IMR-90 (cell line): ENCODE results near the gene MMRN2. TPM values are rescaled to one million over a fixed set of nuclear protein-coding genes. Genes with fewer than 3 reads are reported as not detected.

Experiments
- ATAC-seq: fragments of 200-7000 bp; cut with Tn5 transposase; 2 replicates; pipeline ENCODE4 v1.9.1; 2020; ENCODE audit warnings: low read depth, mild to moderate bottlenecking, moderate library complexity
- BruUV-seq: library from RNA; stranded (reverse); fragments of 400-500 nt; replicated peaks from 2 replicates; lab custom pipeline; 2021; lab: Mats Ljungman, UMichigan
- CTCF ChIA-PET: fragments of 300-600 bp; formaldehyde crosslinking; extraction: SDS; loops from one replicate; lab custom pipeline; 2021; ENCODE audit warnings: antibody characterized with exemption; lab: Yijun Ruan, JAX
- POLR2A ChIA-PET: fragments of 300-600 bp; sonication (Branson Sonifier 250); formaldehyde crosslinking; loops from one replicate; lab custom pipeline; 2022; ENCODE audit warnings: antibody characterized with exemption; ENCODE audit not compliant: unreplicated experiment; lab: Charles Lee
- DNase-seq: peaks from one replicate; pipeline ENCODE4 v3.0.0; 2013
- H2AFZ ChIP-seq: replicated peaks from 2 replicates; pipeline ENCODE3; 2013; ENCODE audit warnings: low read length, mild to moderate bottlenecking; ENCODE audit not compliant: poor library complexity
- H2AK5ac ChIP-seq: 2 replicates; pipeline ENCODE4 v1.6.1; 2013; ENCODE audit warnings: low read depth, low read length, inconsistent platforms
- H2AK9ac ChIP-seq: replicated peaks from 2 replicates; pipeline ENCODE3; 2013; ENCODE audit warnings: mild to moderate bottlenecking, low read depth, low read length, moderate library complexity; ENCODE audit not compliant: poor library complexity
- H2BK120ac ChIP-seq: 2 replicates; pipeline ENCODE4 v1.6.1; 2013; ENCODE audit warnings: low read depth, low read length, inconsistent platforms
- H2BK15ac ChIP-seq: 3 replicates; pipeline ENCODE4 v1.6.1; 2013; ENCODE audit warnings: low read depth, low read length, inconsistent platforms
- H2BK20ac ChIP-seq: 2 replicates; pipeline ENCODE4 v1.6.1; 2013; ENCODE audit warnings: low read depth, mild to moderate bottlenecking, inconsistent platforms, low read length, moderate library complexity
- H2BK5ac ChIP-seq: 2 replicates; pipeline ENCODE4 v1.6.1; 2013; ENCODE audit warnings: mild to moderate bottlenecking, low read depth, low read length, inconsistent platforms; ENCODE audit not compliant: poor library complexity, severe bottlenecking
- H3K14ac ChIP-seq: replicated peaks from 2 replicates; pipeline ENCODE4 v1.6.1; 2013; ENCODE audit warnings: low read depth, low read length, inconsistent platforms
- H3K18ac ChIP-seq: 2 replicates; pipeline ENCODE4 v1.6.1; 2013; ENCODE audit warnings: low read depth, low read length, control low read depth
- H3K23ac ChIP-seq: 2 replicates; pipeline ENCODE4 v1.6.1; 2013; ENCODE audit warnings: low read depth, low read length, inconsistent platforms
- H3K27ac ChIP-seq: 2 replicates; pipeline ENCODE4 v1.5.1; 2013; ENCODE audit warnings: mild to moderate bottlenecking, control low read depth, low read length; ENCODE audit not compliant: insufficient read depth
- H3K27me3 ChIP-seq: 2 replicates; pipeline ENCODE4 v1.6.1; 2013; ENCODE audit warnings: low read length; ENCODE audit not compliant: control insufficient read depth, insufficient read depth
- H3K36me3 ChIP-seq: 2 replicates; pipeline ENCODE4 v1.6.1; 2013; ENCODE audit warnings: low read length, mixed read lengths; ENCODE audit not compliant: control insufficient read depth, insufficient read depth
- H3K4ac ChIP-seq: 2 replicates; pipeline ENCODE4 v1.6.1; 2013; ENCODE audit warnings: low read depth, low read length, inconsistent platforms
- H3K4me1 ChIP-seq: 2 replicates; pipeline ENCODE4 v1.6.1; 2013; ENCODE audit warnings: low read length, mixed read lengths; ENCODE audit not compliant: control insufficient read depth, insufficient read depth
- H3K4me2 ChIP-seq: 2 replicates; pipeline ENCODE4 v1.6.1; 2013; ENCODE audit warnings: low read depth, mild to moderate bottlenecking, control low read depth, low read length, moderate library complexity
- H3K4me3 ChIP-seq: 2 replicates; pipeline ENCODE4 v1.5.1; 2013; ENCODE audit warnings: low read depth, mild to moderate bottlenecking, control low read depth, low read length, moderate library complexity; ENCODE audit not compliant: insufficient read depth
- H3K56ac ChIP-seq: 2 replicates; pipeline ENCODE4 v1.6.1; 2013; ENCODE audit warnings: low read length, inconsistent platforms; ENCODE audit not compliant: insufficient read depth; ENCODE audit errors: extremely low read depth
- H3K79me1 ChIP-seq, 2 experiments: 2 replicates each; pipeline ENCODE4 v1.6.1; 2013; ENCODE audit warnings: low read length in 2 of 2, inconsistent platforms in 1 of 2, low read depth in 1 of 2
- H3K9ac ChIP-seq: 2 replicates; pipeline ENCODE4 v1.6.1; 2013; ENCODE audit warnings: low read depth, low read length, control low read depth
- H3K9me1 ChIP-seq: 2 replicates; pipeline ENCODE4 v1.6.1; 2013; ENCODE audit warnings: low read length, inconsistent platforms; ENCODE audit not compliant: insufficient read depth
- H3K9me3 ChIP-seq: 2 replicates; pipeline ENCODE4 v1.6.1; 2013; ENCODE audit warnings: low read length; ENCODE audit not compliant: control insufficient read depth, insufficient read depth
- H4K20me1 ChIP-seq: 2 replicates; pipeline ENCODE4 v1.6.1; 2013; ENCODE audit warnings: low read length, inconsistent platforms; ENCODE audit not compliant: insufficient read depth
- H4K5ac ChIP-seq: 2 replicates; pipeline ENCODE4 v1.6.1; 2013; ENCODE audit warnings: mild to moderate bottlenecking, low read depth, low read length, control low read depth
- H4K8ac ChIP-seq, 2 experiments: 2 replicates each; pipeline ENCODE4 v1.6.1; 2013; ENCODE audit warnings: low read depth in 2 of 2, low read length in 2 of 2, control low read depth in 1 of 2, inconsistent platforms in 1 of 2
- H4K91ac ChIP-seq: 2 replicates; pipeline ENCODE4 v1.6.1; 2013; ENCODE audit warnings: low read depth, low read length, inconsistent platforms; ENCODE audit not compliant: insufficient read depth
- BHLHE40 ChIP-seq: fragments of 150-350 bp; IDR thresholded peaks from 2 replicates; pipeline ENCODE4 v1.6.1; 2016; ENCODE audit warnings: mild to moderate bottlenecking, low read depth, low read length
- CEBPB ChIP-seq: IDR thresholded peaks from 2 replicates; pipeline ENCODE4 v1.6.1; 2012; ENCODE audit warnings: low read depth, low read length, improper control_type of control experiment
- ELK1 ChIP-seq: fragments of 150-350 bp; IDR thresholded peaks from 2 replicates; pipeline ENCODE4 v1.6.1; 2016; ENCODE audit warnings: low read depth, mild to moderate bottlenecking, low read length, moderate library complexity, borderline replicate concordance
- FOS ChIP-seq: fragments of 150-350 bp; IDR thresholded peaks from 2 replicates; pipeline ENCODE4 v1.6.1; 2016; ENCODE audit warnings: low read depth, low read length
- MAFK ChIP-seq: IDR thresholded peaks from 2 replicates; pipeline ENCODE4 v1.6.1; 2012; ENCODE audit warnings: low read depth, low read length, improper control_type of control experiment
- POLR2A ChIP-seq: IDR thresholded peaks from 2 replicates; pipeline ENCODE4 v1.6.1; 2012; ENCODE audit warnings: mild to moderate bottlenecking, low read depth, low read length
- RAD21 ChIP-seq: IDR thresholded peaks from 2 replicates; pipeline ENCODE4 v1.6.1; 2012; ENCODE audit warnings: low read length, improper control_type of control experiment
- RCOR1 ChIP-seq: IDR thresholded peaks from 2 replicates; pipeline ENCODE4 v1.6.1; 2012; ENCODE audit warnings: mild to moderate bottlenecking, low read length, improper control_type of control experiment; ENCODE audit not compliant: insufficient replicate concordance
- USF2 ChIP-seq: fragments of 150-350 bp; IDR thresholded peaks from 2 replicates; pipeline ENCODE4 v1.6.1; 2017; ENCODE audit warnings: mild to moderate bottlenecking, antibody characterized with exemption, low read length, low read depth
- WGBS, 2 experiments: methylation state at CpG; one replicate each; pipeline versions ENCODE4 v1.1.5 to v1.1.7; 2013; ENCODE audit warnings: missing lambda C conversion rate in 2 of 2; ENCODE audit not compliant: insufficient read length in 1 of 2; ENCODE audit errors: extremely low coverage in 2 of 2; 5-methylcytosine and 5-hydroxymethylcytosine counted together
- dilution Hi-C: fragments of 300-500 bp; cut with HindIII; formaldehyde crosslinking; loops from one replicate; pipeline ENCODE4 v1.14.3; 2018; ENCODE audit warnings: low sequenced_read_pairs; ENCODE audit not compliant: unreplicated experiment
- in situ Hi-C: fragments of 300-500 bp; cut with MboI; formaldehyde crosslinking; loops from 3 replicates; pipeline ENCODE4 v1.14.3; 2019; ENCODE audit warnings: low sequenced_read_pairs, inconsistent platforms, mixed read lengths
- intact Hi-C: fragments of 100-400 bp; cut with micrococcal nuclease; formaldehyde crosslinking; loops from 2 replicates; pipeline ENCODE4 v1.10.0; 2022
- polyA plus RNA-seq, 3 experiments: library from polyadenylated mRNA; depleted of rRNA; stranded (reverse); fragments of >200 nt; gene quantifications; 2 replicates each; pipeline ENCODE4 v1.2.3, GENCODE V29; 2012; ENCODE audit warnings: low replicate concordance in 1 of 3
- total RNA-seq: library from RNA; depleted of rRNA; stranded (reverse); fragments of >200 nt; gene quantifications from 2 replicates; pipeline ENCODE4 v1.2.3, GENCODE V29; 2012

MMRN2 gene
- total and polyA plus RNA-seq, 2 of the 4 experiments (the other 2 are of a cell fraction), result 1.6 to 1.8 TPM

GRCh38 chr10:86922553-86922961 lies 34.9 kb downstream of the MMRN2 start:
- no peak overlapping the region for H3K4me2 ChIP-seq
- no peak overlapping the region for H3K4ac ChIP-seq
- no peak overlapping the region for H2AK5ac ChIP-seq
- no peak overlapping the region for H2BK5ac ChIP-seq
- no peak overlapping the region for H2BK120ac ChIP-seq
- H2BK20ac ChIP-seq, result no peak overlapping the region
- no peak overlapping the region for H2BK15ac ChIP-seq
- ChIA-PET POLR2A (no interaction called here), CTCF (no interaction called here)
- peaks cover 8 to 16% of the 10 kb centered on the region in 2 experiments; a peak in 3 of 4 replicates for H3K79me1 ChIP-seq
- peaks cover 8% of the 10 kb centered on the region; the same call in 1 of the 2 replicates for H3K9me1 ChIP-seq
- H3K4me1 ChIP-seq, result peaks cover 5% of the 10 kb centered on the region
- in situ Hi-C loops, result no loop called here
- H3K4me3 ChIP-seq, result no peak overlapping the region
- dilution Hi-C loops, result no loop called here
- no peak overlapping the region for H4K5ac ChIP-seq
- WGBS, 2 experiments, result 99% methylated on average over 7 of the region's 9 CpGs; no CpG with 5 or more reads in 1 of the 2 experiments
- H3K18ac ChIP-seq, result no peak overlapping the region
- no TSS peak for BruUV-seq
- H4K8ac ChIP-seq, result no peak overlapping the region
- H3K9me3 ChIP-seq, result no peaks in the 10 kb centered on the region
- TF ChIP-seq RCOR1 (no peak), ELK1 (no peak), CEBPB (no peak), MAFK (no peak), POLR2A (no peak), USF2 (no peak), RAD21 (no peak), FOS (no peak), BHLHE40 (no peak)
- no peak overlapping the region for H3K56ac ChIP-seq
- no peaks in the 10 kb centered on the region for H3K27me3 ChIP-seq
- H4K20me1 ChIP-seq, result no peaks in the 10 kb centered on the region
- H3K36me3 ChIP-seq, result peaks cover 25% of the 10 kb centered on the region
- intact Hi-C loops, result no loop called here
- H3K9ac ChIP-seq, result no peak overlapping the region
- H2AK9ac ChIP-seq, result no peak overlapping the region
- DNase-seq, result no peak
- ATAC-seq, result no peak
- H2AFZ ChIP-seq, result no peak overlapping the region
- no peak overlapping the region for H3K27ac ChIP-seq
- H3K23ac ChIP-seq, result no peak overlapping the region
- no peak overlapping the region for H3K14ac ChIP-seq
- H4K91ac ChIP-seq, result no peak overlapping the region
